Liver (tissue), 9 donors: ENCODE measurements around the gene ZNF532. TPM values are rescaled to one million over a fixed set of nuclear protein-coding genes. Genes with fewer than 3 reads are reported as not detected.

Experiments
- DNase-seq: peaks from one replicate; pipeline ENCODE4 v3.0.0-alpha.2; 2017; ENCODE audit warnings: low spot score
- H3K27ac ChIP-seq, 2 donors: one replicate each; pipeline ENCODE4 v1.7.0; 2013; ENCODE audit warnings: inconsistent platforms in 2 of 2, low read length in 2 of 2, control low read depth in 1 of 2, low read depth in 1 of 2, mild to moderate bottlenecking in 1 of 2
- H3K27me3 ChIP-seq, 4 donors: one replicate each; pipeline versions ENCODE4 v1.6.1 to v1.7.0; 2013; ENCODE audit warnings: low read length in 3 of 4, inconsistent platforms in 1 of 4, mild to moderate bottlenecking in 1 of 4, moderate library complexity in 1 of 4; ENCODE audit not compliant: control insufficient read depth in 4 of 4, insufficient read depth in 4 of 4
- H3K36me3 ChIP-seq, 4 donors: one replicate each; pipeline versions ENCODE4 v1.6.1 to v1.7.0; 2013; ENCODE audit warnings: low read length in 3 of 4, mild to moderate bottlenecking in 3 of 4, low read depth in 1 of 4, moderate library complexity in 1 of 4; ENCODE audit not compliant: control insufficient read depth in 4 of 4, insufficient read depth in 3 of 4
- H3K4me1 ChIP-seq, 4 donors: one replicate each; pipeline versions ENCODE4 v1.6.1 to v1.7.0; 2013; ENCODE audit warnings: low read length in 3 of 4, mild to moderate bottlenecking in 3 of 4, moderate library complexity in 1 of 4; ENCODE audit not compliant: control insufficient read depth in 4 of 4, insufficient read depth in 4 of 4
- H3K4me3 ChIP-seq, 3 donors: one replicate each; pipeline versions ENCODE4 v1.6.1 to v1.7.0; 2013; ENCODE audit warnings: low read length in 3 of 3, control low read depth in 1 of 3, low read depth in 1 of 3, mild to moderate bottlenecking in 1 of 3
- H3K9ac ChIP-seq, 2 donors: one replicate each; pipeline ENCODE4 v1.7.0; 2013; ENCODE audit warnings: low read length in 2 of 2, mild to moderate bottlenecking in 2 of 2, moderate library complexity in 2 of 2, control low read depth in 1 of 2, low read depth in 1 of 2
- H3K9me3 ChIP-seq, 4 donors: one replicate each; pipeline versions ENCODE4 v1.6.1 to v1.7.0; 2013; ENCODE audit warnings: low read length in 3 of 4; ENCODE audit not compliant: control insufficient read depth in 4 of 4
- ATF3 ChIP-seq: IDR thresholded peaks from 2 replicates; pipeline ENCODE4 v1.6.1; 2016; ENCODE audit warnings: antibody characterized with exemption
- CTCF ChIP-seq: fragments of 150-350 bp; IDR thresholded peaks from 2 replicates; pipeline ENCODE4 v1.5.1; 2017; ENCODE audit warnings: improper control_type of control experiment, low read depth, low read length; ENCODE audit not compliant: missing input control
- EGR1 ChIP-seq, 2 donors: IDR thresholded peaks; 2 replicates each; pipeline ENCODE4 v1.6.1; 2016 to 2018; ENCODE audit warnings: antibody characterized with exemption in 2 of 2, low read depth in 2 of 2
- FOXA1 ChIP-seq: IDR thresholded peaks from 2 replicates; pipeline ENCODE4 v1.6.1; 2016; ENCODE audit warnings: antibody characterized with exemption
- FOXA2 ChIP-seq: IDR thresholded peaks from 2 replicates; pipeline ENCODE4 v1.6.1; 2016; ENCODE audit warnings: antibody characterized with exemption
- GABPA ChIP-seq, 2 donors: IDR thresholded peaks in 1 of 2; conservative IDR thresholded peaks in 1 of 2; 2 replicates each; pipeline ENCODE4 v1.6.1; 2016; ENCODE audit warnings: antibody characterized with exemption in 2 of 2, mild to moderate bottlenecking in 1 of 2, moderate library complexity in 1 of 2
- HNF4A ChIP-seq, 2 donors: conservative IDR thresholded peaks; 2 replicates each; pipeline ENCODE4 v1.6.1; 2016; ENCODE audit warnings: antibody characterized with exemption in 2 of 2, mild to moderate bottlenecking in 2 of 2
- HNF4G ChIP-seq: IDR thresholded peaks from 2 replicates; pipeline ENCODE4 v1.6.1; 2016; ENCODE audit warnings: antibody characterized with exemption
- JUND ChIP-seq, 2 donors: IDR thresholded peaks; 2 replicates each; pipeline ENCODE4 v1.6.1; 2016; ENCODE audit warnings: antibody characterized with exemption in 2 of 2
- MAX ChIP-seq: IDR thresholded peaks from 2 replicates; pipeline ENCODE4 v1.6.1; 2016; ENCODE audit warnings: antibody characterized with exemption
- NR2F2 ChIP-seq: IDR thresholded peaks from 2 replicates; pipeline ENCODE4 v1.6.1; 2016; ENCODE audit warnings: antibody characterized with exemption
- RAD21 ChIP-seq, 2 donors: IDR thresholded peaks; 2 replicates each; pipeline ENCODE4 v1.6.1; 2016; ENCODE audit warnings: antibody characterized with exemption in 2 of 2, mild to moderate bottlenecking in 2 of 2
- REST ChIP-seq: IDR thresholded peaks from 2 replicates; pipeline ENCODE4 v1.6.1; 2016; ENCODE audit warnings: antibody characterized with exemption, mild to moderate bottlenecking
- RXRA ChIP-seq, 2 donors: IDR thresholded peaks; 2 replicates each; pipeline ENCODE4 v1.6.1; 2017 to 2018; ENCODE audit warnings: antibody characterized with exemption in 2 of 2, mild to moderate bottlenecking in 1 of 2
- SP1 ChIP-seq: IDR thresholded peaks from 2 replicates; pipeline ENCODE4 v1.6.1; 2018; ENCODE audit warnings: antibody characterized with exemption, mild to moderate bottlenecking
- TAF1 ChIP-seq: conservative IDR thresholded peaks from 2 replicates; pipeline ENCODE4 v1.6.1; 2016; ENCODE audit warnings: antibody characterized with exemption, mild to moderate bottlenecking
- YY1 ChIP-seq: IDR thresholded peaks from 2 replicates; pipeline ENCODE4 v1.6.1; 2016; ENCODE audit warnings: antibody characterized with exemption, mild to moderate bottlenecking
- ZBTB33 ChIP-seq: IDR thresholded peaks from 2 replicates; pipeline ENCODE4 v1.6.1; 2016; ENCODE audit warnings: antibody characterized with exemption
- WGBS: extraction: QIAGEN DNeasy Blood & Tissue Kit; methylation state at CpG from one replicate; pipeline ENCODE4 v1.1.7; 2013; 5-methylcytosine and 5-hydroxymethylcytosine counted together
- polyA plus RNA-seq, 2 donors: library from polyadenylated mRNA; stranded (reverse) in 1 of 2; unstranded in 1 of 2; fragments of 200-250 nt in 1 of 2; fragments of >200 nt in 1 of 2; fragmentation: Nextera tagmentation in 1 of 2; extraction: Ambion mirVana in 1 of 2; gene quantifications; one replicate each; pipeline versions ENCODE4 v1.2.1 to v1.2.3, GENCODE V29; 2013 to 2015
- total RNA-seq, 2 donors: library from RNA; depleted of rRNA; stranded (reverse); fragments of >200 nt; gene quantifications; one replicate each; pipeline ENCODE4 v1.2.3, GENCODE V29; 2014
- donor health status: healthy.
- donor health status: healthy.
- donor health status: healthy.
- donor health status: healthy.
- donor health status: healthy.

ZNF532 gene
- total and polyA plus RNA-seq, 4 donors = 0.68 to 5.6 (median 2.5) TPM

GRCh38 chr18:58851856-58852255 is 12.8 kb upstream of the ZNF532 start:
- 85% methylated on average over 5 of the region's 5 CpGs for WGBS
- no peak overlapping the region for H3K9ac ChIP-seq
- TF ChIP-seq TAF1 (no peak), RAD21 (IDR thresholded peaks at IDR 0.05) (no peak), ATF3 (no peak), SP1 (no peak)
- H3K9me3 ChIP-seq = peaks cover 0 to 3% (median 0%) of the 10 kb centered on the region in 4 donors
- no peaks in the 10 kb centered on the region for H3K36me3 ChIP-seq
- H3K4me1 ChIP-seq = peaks cover 0 to 6% (median 1%) of the 10 kb centered on the region in 4 donors
- no peaks in the 10 kb centered on the region for H3K27me3 ChIP-seq
- no peak overlapping the region for H3K27ac ChIP-seq
- no peak overlapping the region for H3K4me3 ChIP-seq
- DNase-seq = no peak

- Histone ChIP-seq H3K27me3 (no peaks in the 10 kb centered on the region), H3K9me3 (no peaks in the 10 kb centered on the region), H3K27ac (no peak overlapping the region), H3K9ac (no peak overlapping the region), H3K36me3 (no peaks in the 10 kb centered on the region), H3K4me1 (peaks cover 0 to under 1% (median 0%) of the 10 kb centered on the region in 4 donors), H3K4me3 (no peak overlapping the region)
- TF ChIP-seq SP1 (no peak), ZBTB33 (no peak), CTCF (no peak), REST (no peak), RAD21 (IDR thresholded peaks at IDR 0.05) (no peak), MAX (no peak), EGR1 (IDR thresholded peaks at IDR 0.05; ENCODE audit: low read depth in 2 of 2) (no peak), TAF1 (no peak), JUND (IDR thresholded peaks at IDR 0.05) (no peak), GABPA (IDR thresholded peaks at IDR 0.05 in 1 of 2, conservative IDR thresholded peaks at IDR 0.05 in 1 of 2) (no peak), FOXA2 (no peak), NR2F2 (no peak), YY1 (no peak), ATF3 (no peak), RXRA (IDR thresholded peaks at IDR 0.05) (no peak), HNF4G (no peak), FOXA1 (no peak), HNF4A (conservative IDR thresholded peaks at IDR 0.05) (no peak)
- no peak for DNase-seq
- 94% methylated on average over 4 of the region's 4 CpGs for WGBS
Observed at GRCh38 chr18:58852629-58853028, 12.0 kb upstream of the ZNF532 start.
